ENCODE results near the gene ING3. TPM values are rescaled to one million over a fixed set of nuclear protein-coding genes. Genes with fewer than 3 reads are reported as not detected.

ING3 gene
- total RNA-seq = 10 to 100 TPM; 19.0 to 20.0 TPM

- Mint-ChIP-seq H3K36me3 (ENCODE audit: low read depth) (peaks cover 22% of the 10 kb centered on the region), H3K9me3 (ENCODE audit: insufficient read depth) (no peaks in the 10 kb centered on the region), H3K4me3 (peak within 1 kb of the TSS; percentile 96), H3K27ac (peak within 1 kb of the TSS; percentile 98), H3K4me1 (ENCODE audit: low read depth) (peaks cover 15% of the 10 kb centered on the region), H3K27me3 (ENCODE audit: low read depth) (peaks cover 9% of the 10 kb centered on the region)
- ATAC-seq (peak; percentile 94), DNase-seq (peak; percentile 98)
- CTCF ChIA-PET = interaction anchor here (1.4 to 1.5 kb wide), 2 partner anchors 36 to 145 kb away, joined by 4 read pairs; no protein-coding TSS in a partner anchor
- POLR2A ChIA-PET = interaction anchor here (0.6 to 1.8 kb wide), 7 partner anchors 11 to 438 kb away, joined by 3 to 5 read pairs (median 4); partner anchors contain the start of gene CPED1
These were observed at the start of gene ING3 for GRCh38 chr7:120950539-120951308. Gene ING3, plus strand, starts transcription at chr7:120950777. Its CDS starts 120 bp downstream, at chr7:120950897.

DNA sequence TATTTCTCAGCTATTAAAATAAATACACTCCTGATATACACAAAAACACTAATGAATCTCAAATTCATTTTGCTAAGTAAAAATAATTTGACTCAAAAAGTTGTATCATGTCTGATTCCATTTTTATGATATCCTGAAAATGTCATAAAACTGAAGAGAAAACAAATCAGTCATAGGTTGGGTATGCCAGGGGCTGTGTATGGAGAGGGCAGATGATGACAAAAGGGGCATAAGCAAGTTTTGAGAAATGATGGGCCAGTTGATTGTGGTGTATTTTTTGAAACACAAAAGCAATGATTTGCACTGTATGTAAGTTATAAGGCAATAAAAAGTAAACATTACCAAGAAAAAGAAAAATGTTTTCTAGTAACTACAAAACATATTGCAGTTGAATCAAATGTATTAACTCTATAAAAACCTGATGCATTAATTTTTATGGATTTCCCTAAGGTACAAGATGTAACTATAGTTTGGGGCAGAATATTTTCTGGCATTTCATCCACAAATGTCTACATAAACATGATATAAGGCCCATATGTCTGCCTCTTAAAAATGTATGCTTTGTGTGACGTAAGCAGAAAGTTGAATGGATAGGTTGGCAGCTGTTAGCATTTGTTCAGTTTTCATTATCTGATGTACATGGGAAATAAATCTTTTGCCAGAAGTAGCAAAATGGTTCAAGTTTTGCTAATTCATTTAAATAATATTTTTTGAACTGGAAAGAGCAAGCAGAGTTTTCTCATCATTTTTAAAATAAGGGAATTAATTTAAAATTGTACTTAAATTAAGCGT, 35.1 kb upstream of the ING3 start:
- Mint-ChIP-seq H3K27ac (no peak overlapping the region), H3K4me3 (no peak overlapping the region), H3K9me3 (ENCODE audit: insufficient read depth) (no peaks in the 10 kb centered on the region), H3K36me3 (ENCODE audit: low read depth) (no peaks in the 10 kb centered on the region), H3K27me3 (ENCODE audit: low read depth) (peaks cover 8% of the 10 kb centered on the region), H3K4me1 (ENCODE audit: low read depth) (no peaks in the 10 kb centered on the region)
- no peak for DNase-seq
- ATAC-seq = no peak
- ChIA-PET CTCF (no interaction called here), POLR2A (no interaction called here)

GRCh38 chr7:120916121-120916520, 34.5 kb upstream of the ING3 start:
- ChIA-PET POLR2A (no interaction called here), CTCF (no interaction called here)
- no peak overlapping the region for H3K4me3 Mint-ChIP-seq
- H3K4me1 Mint-ChIP-seq (ENCODE audit: low read depth) = no peaks in the 10 kb centered on the region
- H3K9me3 Mint-ChIP-seq (ENCODE audit: insufficient read depth) = no peaks in the 10 kb centered on the region
- DNase-seq = no peak
- no peaks in the 10 kb centered on the region for H3K36me3 Mint-ChIP-seq (ENCODE audit: low read depth)
- peaks cover 8% of the 10 kb centered on the region for H3K27me3 Mint-ChIP-seq (ENCODE audit: low read depth)
- no peak for ATAC-seq
- H3K27ac Mint-ChIP-seq = no peak overlapping the region

DNA sequence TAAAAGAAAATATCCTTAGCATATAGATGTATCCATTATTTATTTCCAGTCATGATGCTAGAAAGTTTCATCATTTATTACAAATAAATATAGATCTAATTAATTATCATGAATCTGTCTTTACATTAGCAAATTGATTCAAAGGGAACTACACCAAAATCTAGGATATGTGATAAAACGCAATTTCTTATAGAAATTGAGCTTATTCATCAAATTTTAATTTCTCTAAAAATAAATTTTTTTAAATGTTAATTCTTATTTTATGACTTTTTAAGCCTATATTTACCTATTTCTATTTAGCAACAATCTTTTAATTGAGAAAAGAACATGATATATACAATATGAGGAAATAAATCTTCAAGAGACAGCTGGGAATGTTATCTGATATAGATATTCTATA, 34.0 kb upstream of the ING3 start:
- H3K27ac Mint-ChIP-seq = no peak overlapping the region
- ChIA-PET CTCF (no interaction called here), POLR2A (no interaction called here)
- H3K4me1 Mint-ChIP-seq (ENCODE audit: low read depth) = no peaks in the 10 kb centered on the region
- H3K27me3 Mint-ChIP-seq (ENCODE audit: low read depth) = peaks cover 8% of the 10 kb centered on the region
- ATAC-seq (no peak), DNase-seq (no peak)
- no peaks in the 10 kb centered on the region for H3K9me3 Mint-ChIP-seq (ENCODE audit: insufficient read depth)
- no peak overlapping the region for H3K4me3 Mint-ChIP-seq
- H3K36me3 Mint-ChIP-seq (ENCODE audit: low read depth) = no peaks in the 10 kb centered on the region

DNA sequence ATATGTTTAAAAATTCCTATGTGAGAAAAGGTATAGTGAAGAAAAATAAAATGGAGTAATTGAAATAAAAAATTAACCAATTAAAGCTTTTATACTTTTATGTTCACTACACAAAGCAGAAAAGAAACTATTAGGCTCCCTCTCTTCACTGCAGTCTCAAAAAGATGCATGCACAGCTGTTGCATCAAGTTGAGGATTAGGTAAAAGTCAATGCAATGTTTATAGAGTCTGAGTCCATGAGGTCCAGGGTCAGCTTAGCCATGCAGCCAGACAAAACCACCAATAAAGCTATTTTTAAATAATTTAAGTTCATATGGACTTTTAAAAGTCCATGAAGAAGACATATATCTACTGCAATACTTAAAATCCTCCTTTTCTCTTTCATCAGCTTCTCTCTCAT, 31.1 kb upstream of the ING3 start:
- Mint-ChIP-seq H3K4me3 (no peak overlapping the region), H3K4me1 (ENCODE audit: low read depth) (no peaks in the 10 kb centered on the region), H3K36me3 (ENCODE audit: low read depth) (no peaks in the 10 kb centered on the region), H3K27ac (no peak overlapping the region), H3K9me3 (ENCODE audit: insufficient read depth) (no peaks in the 10 kb centered on the region), H3K27me3 (ENCODE audit: low read depth) (peaks cover 8% of the 10 kb centered on the region)
- ATAC-seq (no peak), DNase-seq (no peak)
- CTCF ChIA-PET = interaction anchor here (1.9 kb wide), 1 partner anchor 128 kb away, joined by 6 read pairs; no protein-coding TSS in a partner anchor
- POLR2A ChIA-PET = no interaction called here

DNA sequence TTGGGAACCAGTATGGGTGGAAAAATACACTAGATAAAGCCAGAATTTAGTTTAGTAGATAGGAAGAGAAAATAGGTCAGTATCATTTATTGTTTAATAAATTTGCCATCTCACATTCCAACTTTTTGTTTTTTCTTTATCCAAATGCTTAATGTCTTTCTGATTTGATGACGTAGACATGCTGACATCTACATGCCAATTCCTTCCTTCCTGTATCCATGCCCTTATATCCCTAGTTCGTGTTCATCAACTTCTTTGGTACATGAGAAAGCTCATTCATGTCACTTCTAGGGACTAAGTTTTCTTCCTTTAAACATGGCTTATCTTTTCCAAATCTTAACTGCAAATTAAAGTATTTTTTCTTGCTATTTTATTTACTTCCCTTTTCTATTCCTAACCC, 30.5 kb upstream of the ING3 start:
- Mint-ChIP-seq H3K27me3 (ENCODE audit: low read depth) (peaks cover 8% of the 10 kb centered on the region), H3K9me3 (ENCODE audit: insufficient read depth) (no peaks in the 10 kb centered on the region), H3K4me1 (ENCODE audit: low read depth) (no peaks in the 10 kb centered on the region), H3K27ac (no peak overlapping the region), H3K36me3 (ENCODE audit: low read depth) (no peaks in the 10 kb centered on the region), H3K4me3 (no peak overlapping the region)
- no peak for DNase-seq
- ChIA-PET POLR2A (no interaction called here), CTCF (interaction anchor here (1.9 kb wide), 1 partner anchor 128 kb away, joined by 6 read pairs; no protein-coding TSS in a partner anchor)
- ATAC-seq = no peak

- ChIA-PET CTCF (no interaction called here), POLR2A (interaction anchor here (0.7 kb wide), 1 partner anchor 146 kb away, joined by 3 read pairs; no protein-coding TSS in a partner anchor)
- no peak overlapping the region for H3K4me3 Mint-ChIP-seq
- peaks cover 8% of the 10 kb centered on the region for H3K27me3 Mint-ChIP-seq (ENCODE audit: low read depth)
- no peaks in the 10 kb centered on the region for H3K9me3 Mint-ChIP-seq (ENCODE audit: insufficient read depth)
- DNase-seq (no peak), ATAC-seq (no peak)
- H3K4me1 Mint-ChIP-seq (ENCODE audit: low read depth) = no peaks in the 10 kb centered on the region
- H3K27ac Mint-ChIP-seq = no peak overlapping the region
- no peaks in the 10 kb centered on the region for H3K36me3 Mint-ChIP-seq (ENCODE audit: low read depth)
These were observed 29.8 kb upstream of the ING3 start for GRCh38 chr7:120920591-120921274.

DNA sequence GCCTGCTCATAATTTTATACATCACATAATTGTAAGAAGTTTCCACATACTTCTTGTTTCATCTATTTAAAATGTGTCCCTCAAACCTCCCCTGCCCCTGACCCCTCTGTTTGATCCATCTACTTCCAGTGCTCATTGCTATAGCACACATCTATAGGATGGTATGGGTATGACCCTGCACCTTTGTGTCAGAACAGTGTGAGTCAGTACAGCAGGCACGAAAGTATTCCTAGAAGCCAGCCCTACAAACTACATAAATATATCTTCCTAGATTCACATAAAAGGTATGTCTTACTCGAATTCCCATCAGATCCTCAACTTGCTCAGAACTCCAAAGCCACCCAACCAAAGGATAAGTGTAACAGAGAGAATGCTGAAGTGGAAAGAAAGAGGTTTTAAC, 25.7 kb upstream of the ING3 start:
- H3K4me3 Mint-ChIP-seq = no peak overlapping the region
- no peaks in the 10 kb centered on the region for H3K9me3 Mint-ChIP-seq (ENCODE audit: insufficient read depth)
- H3K36me3 Mint-ChIP-seq (ENCODE audit: low read depth) = no peaks in the 10 kb centered on the region
- H3K27ac Mint-ChIP-seq = no peak overlapping the region
- POLR2A ChIA-PET = no interaction called here
- no peak for ATAC-seq
- peaks cover 5% of the 10 kb centered on the region for H3K27me3 Mint-ChIP-seq (ENCODE audit: low read depth)
- CTCF ChIA-PET = no interaction called here
- H3K4me1 Mint-ChIP-seq (ENCODE audit: low read depth) = no peaks in the 10 kb centered on the region
- no peak for DNase-seq

GRCh38 chr7:120925392-120925791, 25.2 kb upstream of the ING3 start:
- no peaks in the 10 kb centered on the region for H3K9me3 Mint-ChIP-seq (ENCODE audit: insufficient read depth)
- ChIA-PET CTCF (no interaction called here), POLR2A (no interaction called here)
- DNase-seq (no peak), ATAC-seq (no peak)
- peaks cover 2% of the 10 kb centered on the region for H3K27me3 Mint-ChIP-seq (ENCODE audit: low read depth)
- no peaks in the 10 kb centered on the region for H3K36me3 Mint-ChIP-seq (ENCODE audit: low read depth)
- H3K4me3 Mint-ChIP-seq = no peak overlapping the region
- no peaks in the 10 kb centered on the region for H3K4me1 Mint-ChIP-seq (ENCODE audit: low read depth)
- H3K27ac Mint-ChIP-seq = no peak overlapping the region

- CTCF ChIA-PET = interaction anchor here (1.4 kb wide), 1 partner anchor 120 kb away, joined by 3 read pairs; no protein-coding TSS in a partner anchor
- Mint-ChIP-seq H3K4me3 (no peak overlapping the region), H3K27me3 (ENCODE audit: low read depth) (peaks cover 2% of the 10 kb centered on the region), H3K9me3 (ENCODE audit: insufficient read depth) (no peaks in the 10 kb centered on the region), H3K36me3 (ENCODE audit: low read depth) (no peaks in the 10 kb centered on the region), H3K27ac (no peak overlapping the region), H3K4me1 (ENCODE audit: low read depth) (no peaks in the 10 kb centered on the region)
- POLR2A ChIA-PET = no interaction called here
- no peak for DNase-seq
- no peak for ATAC-seq
These were observed 23.6 kb upstream of the ING3 start for GRCh38 chr7:120926943-120927346.

DNA sequence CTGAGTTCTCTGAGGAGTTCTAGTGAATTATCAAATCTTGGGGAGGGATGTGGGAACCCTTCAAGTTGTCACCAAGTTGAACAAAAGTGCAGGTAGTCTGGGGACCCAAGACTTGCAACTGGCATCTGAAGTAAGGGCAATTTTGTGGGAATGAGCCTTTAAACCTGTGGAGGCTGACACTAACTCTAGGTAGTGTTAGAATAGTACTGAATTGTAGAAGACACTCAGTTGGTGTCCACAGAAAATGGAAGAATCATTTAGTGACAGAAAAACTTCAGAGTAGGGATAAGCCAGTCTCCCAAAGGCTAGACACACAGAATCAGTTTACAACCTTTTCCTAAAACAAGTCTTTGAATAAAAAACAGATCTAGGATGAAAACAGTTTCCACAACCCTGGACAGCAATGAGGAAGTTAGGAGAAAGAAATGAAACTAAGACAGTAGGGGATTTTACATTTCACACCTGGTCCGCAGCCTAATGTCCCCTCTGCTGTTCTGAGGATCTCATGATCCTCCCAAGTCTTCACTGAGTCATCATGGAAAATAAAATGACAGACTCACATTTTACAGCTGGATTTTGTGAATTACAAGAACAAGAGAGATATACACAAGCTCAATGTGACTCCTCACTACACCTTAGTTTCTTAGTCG, 23.0 kb upstream of the ING3 start:
- DNase-seq = no peak
- Mint-ChIP-seq H3K27ac (no peak overlapping the region), H3K36me3 (ENCODE audit: low read depth) (no peaks in the 10 kb centered on the region), H3K4me1 (ENCODE audit: low read depth) (no peaks in the 10 kb centered on the region), H3K4me3 (no peak overlapping the region), H3K27me3 (ENCODE audit: low read depth) (peaks cover 4% of the 10 kb centered on the region), H3K9me3 (ENCODE audit: insufficient read depth) (no peaks in the 10 kb centered on the region)
- ChIA-PET POLR2A (no interaction called here), CTCF (interaction anchor here (1.4 kb wide), 1 partner anchor 121 kb away, joined by 3 read pairs; no protein-coding TSS in a partner anchor)
- ATAC-seq = no peak

Measured in activated CD8-positive, alpha-beta T cell treated with anti-CD3 and anti-CD28 coated beads, Interleukin-2, amount 10 ng/mL, durations not matched to agents 7 days and 5 days (primary cell).